Kasumi-1 (cell line): ENCODE data around the gene ZNF22.

ENCODE experiments used
- DNase-seq, 2 experiments: peaks; one replicate each; lab custom pipeline; 2025; lab: John Stamatoyannopoulos, UW

Gene ZNF22

DNA sequence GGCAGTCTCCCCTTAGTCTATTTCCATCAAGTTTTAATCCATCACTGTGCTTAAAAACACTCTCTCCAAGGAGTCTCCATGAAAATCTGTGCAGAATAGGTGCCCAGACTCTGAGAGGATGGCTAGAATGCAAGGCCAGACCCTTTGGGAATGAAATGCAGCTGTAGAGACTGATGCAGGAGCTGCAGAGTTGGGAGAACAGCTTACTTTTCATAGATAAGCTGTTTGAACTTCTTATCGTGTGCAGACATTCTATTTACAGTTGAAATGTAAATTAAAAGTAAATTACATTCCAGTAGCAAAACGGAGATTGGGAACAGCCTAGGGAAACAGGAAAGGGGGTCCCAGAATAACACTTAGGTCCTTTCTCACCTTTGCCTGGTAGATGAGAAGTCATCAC, 14.9 kb downstream of the ZNF22 start:
- DNase-seq = no peak

GRCh38 chr10:45023426-45023825, 22.7 kb downstream of the ZNF22 start:
- no peak for DNase-seq

- DNase-seq = no peak
Measured at GRCh38 chr10:45034301-45034700, 33.6 kb downstream of the ZNF22 start.

GRCh38 chr10:45035673-45036072, 35.0 kb downstream of the ZNF22 start:
- no peak for DNase-seq

DNA sequence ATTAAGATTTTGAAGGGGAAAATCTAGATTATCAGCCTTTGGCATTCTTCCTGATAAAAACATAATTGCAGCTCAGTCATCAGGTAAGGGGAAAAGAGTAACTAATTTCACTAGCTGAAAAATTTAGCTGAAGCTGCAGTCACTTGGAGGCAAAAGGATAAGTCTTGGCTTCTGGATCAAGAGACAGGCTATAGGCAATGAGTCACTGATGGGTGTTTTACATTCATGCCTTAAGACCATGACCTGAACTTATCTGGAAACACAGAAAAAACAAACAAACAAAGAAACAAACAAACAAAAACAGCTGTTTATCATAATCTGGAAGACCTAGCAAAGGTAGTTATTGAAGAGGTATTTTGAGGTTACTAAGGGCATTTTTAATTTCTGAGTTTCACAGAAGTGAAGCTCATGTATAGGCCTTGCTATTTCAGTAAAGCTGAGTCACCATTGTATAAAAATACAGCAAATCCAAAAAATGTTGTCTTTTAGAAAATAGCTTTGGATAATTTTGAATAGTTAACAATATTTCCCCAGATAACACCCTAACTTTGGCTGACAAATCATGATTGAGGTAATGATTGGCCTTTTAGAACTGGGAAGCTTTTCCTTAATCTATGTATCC, 40.3 kb downstream of the ZNF22 start:
- DNase-seq = no peak

DNA sequence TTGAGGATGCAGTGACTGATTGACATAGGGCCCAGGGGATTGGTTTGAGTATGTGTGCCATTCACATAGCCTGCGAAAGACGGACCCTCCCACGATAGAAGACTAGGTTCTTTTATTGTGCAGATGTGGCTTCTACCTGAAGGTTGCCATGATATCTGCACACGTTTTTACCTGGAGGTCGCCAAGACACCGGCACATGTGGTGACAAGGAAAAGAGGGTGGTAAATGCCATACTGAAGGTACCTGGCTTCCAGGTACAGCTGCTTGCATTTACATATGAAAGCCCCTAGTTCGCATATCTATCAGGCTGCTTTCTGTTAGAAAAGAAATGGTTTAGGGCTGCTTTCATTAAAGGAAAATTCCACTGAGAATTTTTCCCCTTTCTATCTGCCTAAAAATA, 43.6 kb downstream of the ZNF22 start:
- DNase-seq = no peak

DNA sequence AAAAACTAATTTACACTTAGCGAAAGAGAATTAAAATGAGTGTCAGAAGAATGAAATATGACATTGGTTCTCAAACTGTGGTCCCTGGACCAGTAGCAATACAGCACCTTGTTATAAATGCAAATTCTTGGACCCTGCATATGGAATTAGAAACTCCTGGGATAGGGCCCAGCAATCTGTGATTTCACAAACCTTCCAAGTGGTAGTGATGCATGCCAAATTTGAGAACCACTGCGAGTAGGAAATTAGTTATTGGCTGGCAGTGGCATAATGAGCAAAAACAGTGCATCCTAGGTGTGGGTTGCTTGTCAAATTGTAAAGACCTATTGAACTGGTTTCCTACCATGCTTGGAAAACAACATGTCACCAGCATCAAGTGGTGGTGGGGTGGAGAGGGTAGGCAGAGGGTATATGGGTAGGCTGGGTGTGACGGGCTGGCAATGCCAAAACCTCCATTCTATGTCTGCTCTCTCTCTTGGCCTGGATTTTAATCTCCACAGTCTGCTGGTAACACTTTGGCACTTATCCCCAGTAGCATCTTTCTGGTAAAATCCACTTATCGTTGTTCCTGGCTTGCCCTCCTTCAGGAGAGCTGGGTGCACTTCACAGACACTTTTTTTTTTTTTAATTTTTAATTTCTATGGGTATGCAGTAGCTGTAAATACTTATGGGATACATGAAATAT, 50.0 kb downstream of the ZNF22 start:
- DNase-seq = no peak

- DNase-seq = no peak
Measured at GRCh38 chr10:45052700-45053099, 52.0 kb downstream of the ZNF22 start.

DNA sequence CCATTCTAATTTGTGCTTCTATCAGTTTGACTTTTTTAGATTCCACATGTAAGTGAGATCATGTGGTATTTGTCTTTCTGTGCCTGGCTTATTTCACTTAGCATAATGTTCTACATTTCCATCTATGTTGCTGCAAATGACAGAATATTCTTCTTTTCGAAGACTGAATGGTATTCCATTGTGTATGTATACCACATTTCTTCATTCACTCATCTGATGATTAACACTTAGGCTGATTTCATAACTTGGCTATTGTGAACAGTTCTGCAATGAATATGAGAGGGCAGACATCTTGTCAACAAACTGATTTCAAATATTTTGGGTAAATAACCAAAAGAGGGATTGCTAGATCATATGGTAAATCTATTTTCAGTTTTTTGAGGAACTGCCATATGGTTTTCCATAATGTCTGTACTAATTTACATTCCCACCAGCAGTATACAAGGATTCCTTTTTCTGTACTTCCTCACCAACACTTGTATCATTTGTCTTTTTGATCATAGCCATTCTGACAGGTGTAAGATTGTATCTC, 52.9 kb downstream of the ZNF22 start:
- no peak for DNase-seq
